Neural progenitor cell (in vitro differentiated cells): ENCODE results near the gene NCKAP5.

Source experiments
- EZH2 ChIP-seq: fragments of 200-600 bp; sonication (generic); IDR thresholded peaks from 2 replicates; pipeline ENCODE4 v1.6.1; 2017; ENCODE audit warnings: antibody characterized with exemption, mild to moderate bottlenecking, moderate library complexity
- TF ChIP-seq, protein P1 (sequence below): fragments of 200-600 bp; sonication (generic); IDR thresholded peaks from 2 replicates; pipeline ENCODE4 v1.5.1; 2017; ENCODE audit warnings: antibody characterized with exemption, mild to moderate bottlenecking

DNA sequence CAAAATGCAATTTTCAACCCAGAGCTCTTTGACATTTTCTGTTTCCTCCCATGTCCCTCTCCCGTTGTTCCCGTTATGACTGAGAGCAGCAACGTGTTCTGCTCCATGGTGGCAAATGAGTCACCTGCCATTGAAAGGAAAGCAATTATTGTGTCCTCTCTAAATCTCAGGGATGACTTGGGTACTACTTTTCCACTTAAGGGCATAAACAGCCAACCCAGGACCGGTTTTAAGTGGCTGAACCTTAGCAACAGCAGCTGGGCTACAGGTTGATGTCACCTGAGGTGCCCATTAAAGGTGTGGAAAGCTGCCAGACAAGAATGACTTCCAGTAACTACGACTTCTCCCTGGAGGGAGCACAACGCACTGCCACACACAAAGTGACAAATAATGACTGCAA lies 236.8 kb downstream of the NCKAP5 start:
- TF ChIP-seq, protein P1, sequence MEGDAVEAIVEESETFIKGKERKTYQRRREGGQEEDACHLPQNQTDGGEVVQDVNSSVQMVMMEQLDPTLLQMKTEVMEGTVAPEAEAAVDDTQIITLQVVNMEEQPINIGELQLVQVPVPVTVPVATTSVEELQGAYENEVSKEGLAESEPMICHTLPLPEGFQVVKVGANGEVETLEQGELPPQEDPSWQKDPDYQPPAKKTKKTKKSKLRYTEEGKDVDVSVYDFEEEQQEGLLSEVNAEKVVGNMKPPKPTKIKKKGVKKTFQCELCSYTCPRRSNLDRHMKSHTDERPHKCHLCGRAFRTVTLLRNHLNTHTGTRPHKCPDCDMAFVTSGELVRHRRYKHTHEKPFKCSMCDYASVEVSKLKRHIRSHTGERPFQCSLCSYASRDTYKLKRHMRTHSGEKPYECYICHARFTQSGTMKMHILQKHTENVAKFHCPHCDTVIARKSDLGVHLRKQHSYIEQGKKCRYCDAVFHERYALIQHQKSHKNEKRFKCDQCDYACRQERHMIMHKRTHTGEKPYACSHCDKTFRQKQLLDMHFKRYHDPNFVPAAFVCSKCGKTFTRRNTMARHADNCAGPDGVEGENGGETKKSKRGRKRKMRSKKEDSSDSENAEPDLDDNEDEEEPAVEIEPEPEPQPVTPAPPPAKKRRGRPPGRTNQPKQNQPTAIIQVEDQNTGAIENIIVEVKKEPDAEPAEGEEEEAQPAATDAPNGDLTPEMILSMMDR = no peak
- TF ChIP-seq EZH2 = no peak
